CD14-positive monocyte (primary cell): ENCODE data around the gene CD2BP2. TPM values are rescaled to one million over a fixed set of nuclear protein-coding genes. Genes with fewer than 3 reads are reported as not detected.
A peak's percentile ranks its signal among the peaks of the same experiment; 100 is the strongest.

Experiments used
- DNase-seq, 3 donors: peaks; one replicate each; pipeline ENCODE4 v3.0.0-alpha.2; 2011 to 2022
- H2AFZ ChIP-seq: 2 replicates; pipeline ENCODE4 v1.6.0; 2012; ENCODE audit warnings: mild to moderate bottlenecking, low read depth, low read length, inconsistent platforms; ENCODE audit not compliant: insufficient read depth, poor library complexity, severe bottlenecking
- H3K27ac ChIP-seq, 2 donors: 1 replicate in 1 of 2; 2 replicates in 1 of 2; pipeline ENCODE4 v1.5.1; 2012 to 2013; ENCODE audit warnings: low read length in 2 of 2, control low read depth in 1 of 2, inconsistent platforms in 1 of 2, low read depth in 1 of 2, mild to moderate bottlenecking in 1 of 2
- H3K27me3 ChIP-seq, 2 donors: one replicate each; pipeline versions ENCODE4 v1.6.0 to v1.6.1; 2011 to 2013; ENCODE audit warnings: low read length in 2 of 2; ENCODE audit not compliant: control insufficient read depth in 2 of 2, insufficient read depth in 2 of 2
- H3K36me3 ChIP-seq, 2 donors: replicated peaks in 1 of 2; 1 replicate in 1 of 2; 2 replicates in 1 of 2; pipeline versions ENCODE4 v1.5.1 to v1.6.1; 2012 to 2013; ENCODE audit warnings: low read length in 2 of 2, control low read depth in 1 of 2, inconsistent platforms in 1 of 2, mild to moderate bottlenecking in 1 of 2; ENCODE audit not compliant: insufficient read depth in 2 of 2, control insufficient read depth in 1 of 2
- H3K4me1 ChIP-seq, 2 donors: 1 replicate in 1 of 2; 2 replicates in 1 of 2; pipeline versions ENCODE4 v1.5.1 to v1.6.1; 2012 to 2013; ENCODE audit warnings: low read length in 2 of 2, control low read depth in 1 of 2, inconsistent platforms in 1 of 2, mild to moderate bottlenecking in 1 of 2, moderate library complexity in 1 of 2; ENCODE audit not compliant: insufficient read depth in 2 of 2, control insufficient read depth in 1 of 2
- H3K4me2 ChIP-seq: replicated peaks from 2 replicates; pipeline ENCODE3; 2012; ENCODE audit warnings: low read length, moderate library complexity, mild to moderate bottlenecking; ENCODE audit not compliant: poor library complexity, severe bottlenecking; ENCODE audit errors: extremely low read depth
- H3K4me3 ChIP-seq, 3 experiments: fragments of 200-600 bp in 1 of 3; sonication (generic) in 1 of 3; replicated peaks in 1 of 3; 1 replicate in 2 of 3; 2 replicates in 1 of 3; pipeline ENCODE4 v1.5.1; 2011 to 2013; ENCODE audit warnings: low read length in 3 of 3, mild to moderate bottlenecking in 3 of 3, control low read depth in 2 of 3, low read depth in 2 of 3, inconsistent platforms in 1 of 3, moderate library complexity in 1 of 3
- H3K79me2 ChIP-seq: 2 replicates; pipeline ENCODE4 v1.6.0; 2012; ENCODE audit warnings: mild to moderate bottlenecking, control low read depth, inconsistent platforms, low read length, moderate library complexity; ENCODE audit not compliant: insufficient read depth
- H3K9ac ChIP-seq: 2 replicates; pipeline ENCODE4 v1.6.0; 2017; ENCODE audit warnings: low read length, mild to moderate bottlenecking; ENCODE audit not compliant: insufficient read depth, poor library complexity, severe bottlenecking
- H3K9me3 ChIP-seq, 2 donors: replicated peaks in 1 of 2; 1 replicate in 1 of 2; 2 replicates in 1 of 2; pipeline versions ENCODE4 v1.5.1 to v1.6.1; 2012 to 2013; ENCODE audit warnings: low read length in 2 of 2, control low read depth in 1 of 2; ENCODE audit not compliant: control insufficient read depth in 1 of 2, insufficient read depth in 1 of 2
- H4K20me1 ChIP-seq: 2 replicates; pipeline ENCODE4 v1.6.0; 2012; ENCODE audit warnings: mild to moderate bottlenecking, low read length, control low read depth, moderate library complexity; ENCODE audit not compliant: insufficient read depth
- H3K27ac Mint-ChIP-seq, 7 donors: one replicate each; pipeline ENCODE4 v1.8.0; 2020; ENCODE audit warnings: mild to moderate bottlenecking in 7 of 7, mixed read lengths in 7 of 7, moderate library complexity in 6 of 7, inconsistent platforms in 2 of 7
- H3K27me3 Mint-ChIP-seq, 3 donors: one replicate each; pipeline ENCODE4 v1.8.0; 2021 to 2022; ENCODE audit warnings: low read depth in 3 of 3, mild to moderate bottlenecking in 3 of 3, mixed read lengths in 3 of 3, moderate library complexity in 3 of 3, inconsistent platforms in 1 of 3
- H3K36me3 Mint-ChIP-seq, 2 donors: one replicate each; pipeline ENCODE4 v1.8.0; 2020; ENCODE audit warnings: mixed read lengths in 2 of 2, inconsistent platforms in 1 of 2, mild to moderate bottlenecking in 1 of 2
- H3K4me1 Mint-ChIP-seq: one replicate; pipeline ENCODE4 v1.8.0; 2020; ENCODE audit warnings: mild to moderate bottlenecking, mixed read lengths
- H3K4me3 Mint-ChIP-seq, 2 donors: one replicate each; pipeline ENCODE4 v1.8.0; 2020; ENCODE audit warnings: mild to moderate bottlenecking in 2 of 2, mixed read lengths in 2 of 2, moderate library complexity in 1 of 2
- H3K9me3 Mint-ChIP-seq, 7 donors: one replicate each; pipeline ENCODE4 v1.8.0; 2020 to 2022; ENCODE audit warnings: mixed read lengths in 7 of 7, mild to moderate bottlenecking in 6 of 7, moderate library complexity in 6 of 7, inconsistent platforms in 2 of 7
- WGBS: methylation state at CpG from one replicate; pipeline ENCODE4 v1.1.5; 2013; ENCODE audit warnings: missing lambda C conversion rate; ENCODE audit not compliant: insufficient coverage; 5-methylcytosine and 5-hydroxymethylcytosine counted together
- intact Hi-C, 2 donors: fragments of 100-400 bp; cut with micrococcal nuclease; formaldehyde crosslinking; loops; one replicate each; pipeline versions ENCODE4 v1.15.0 to v1.15.1; 2023
- polyA plus RNA-seq, 3 donors: library from polyadenylated mRNA; depleted of rRNA in 1 of 3; unstranded in 2 of 3; stranded (reverse) in 1 of 3; fragments of 300-500 nt in 2 of 3; fragments of >200 nt in 1 of 3; fragmentation: Illumina TruSeq in 2 of 3; gene quantifications; 1 replicate in 2 of 3; 2 replicates in 1 of 3; pipeline ENCODE4 v1.2.3, GENCODE V29; 2012 to 2021
- TF ChIP-seq, protein P1 (sequence below): fragments of 200-600 bp; IDR thresholded peaks from one replicate; pipeline ENCODE4 v1.8.0; 2022; ENCODE audit warnings: antibody characterized with exemption, mild to moderate bottlenecking

The CD2BP2 gene
- polyA plus RNA-seq, 3 donors: 23.9 to 31.8 (median 31.0) TPM

DNA sequence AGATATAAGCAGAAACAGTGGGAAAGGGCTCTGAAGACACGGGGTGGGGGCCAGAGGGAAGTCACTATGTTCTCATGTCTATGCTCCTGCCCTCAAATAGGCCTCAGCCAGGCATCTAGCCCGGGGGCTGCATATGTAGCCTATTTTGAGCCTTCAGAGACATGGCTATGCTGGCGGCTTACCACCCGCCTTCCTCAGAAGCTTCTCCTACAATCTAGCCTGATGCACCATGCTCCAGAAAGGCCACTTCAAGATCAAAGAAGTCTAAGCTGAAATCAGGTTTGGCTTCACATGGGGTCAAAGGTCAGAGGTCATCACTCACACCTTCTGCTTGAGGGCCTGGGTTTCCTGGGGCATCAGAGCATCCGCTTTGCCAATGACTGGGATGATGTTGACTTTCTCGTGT lies 25.7 kb upstream of the CD2BP2 start:
- Mint-ChIP-seq H3K9me3 (no peaks in the 10 kb centered on the region), H3K4me3 (no peak overlapping the region), H3K36me3 (no peaks in the 10 kb centered on the region), H3K27ac (peak overlapping the region in 2 of 7 donors; percentile 10 to 61), H3K27me3 (peaks cover 10 to 15% (median 13%) of the 10 kb centered on the region in 3 donors), H3K4me1 (peaks cover 29% of the 10 kb centered on the region)
- no peaks in the 10 kb centered on the region for H3K36me3 ChIP-seq
- H4K20me1 ChIP-seq: no peaks in the 10 kb centered on the region
- TF ChIP-seq, protein P1, sequence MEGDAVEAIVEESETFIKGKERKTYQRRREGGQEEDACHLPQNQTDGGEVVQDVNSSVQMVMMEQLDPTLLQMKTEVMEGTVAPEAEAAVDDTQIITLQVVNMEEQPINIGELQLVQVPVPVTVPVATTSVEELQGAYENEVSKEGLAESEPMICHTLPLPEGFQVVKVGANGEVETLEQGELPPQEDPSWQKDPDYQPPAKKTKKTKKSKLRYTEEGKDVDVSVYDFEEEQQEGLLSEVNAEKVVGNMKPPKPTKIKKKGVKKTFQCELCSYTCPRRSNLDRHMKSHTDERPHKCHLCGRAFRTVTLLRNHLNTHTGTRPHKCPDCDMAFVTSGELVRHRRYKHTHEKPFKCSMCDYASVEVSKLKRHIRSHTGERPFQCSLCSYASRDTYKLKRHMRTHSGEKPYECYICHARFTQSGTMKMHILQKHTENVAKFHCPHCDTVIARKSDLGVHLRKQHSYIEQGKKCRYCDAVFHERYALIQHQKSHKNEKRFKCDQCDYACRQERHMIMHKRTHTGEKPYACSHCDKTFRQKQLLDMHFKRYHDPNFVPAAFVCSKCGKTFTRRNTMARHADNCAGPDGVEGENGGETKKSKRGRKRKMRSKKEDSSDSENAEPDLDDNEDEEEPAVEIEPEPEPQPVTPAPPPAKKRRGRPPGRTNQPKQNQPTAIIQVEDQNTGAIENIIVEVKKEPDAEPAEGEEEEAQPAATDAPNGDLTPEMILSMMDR: no peak
- no peak overlapping the region for H2AFZ ChIP-seq
- no peak overlapping the region for H3K9ac ChIP-seq
- H3K4me2 ChIP-seq: no peak overlapping the region
- H3K79me2 ChIP-seq: peaks cover 7% of the 10 kb centered on the region
- peaks cover 30 to 42% of the 10 kb centered on the region in 2 donors for H3K4me1 ChIP-seq
- 94% methylated on average over 6 of the region's 6 CpGs for WGBS
- no peak for DNase-seq
- peaks cover 0 to 3% of the 10 kb centered on the region in 2 donors for H3K27me3 ChIP-seq
- intact Hi-C loops: loop anchor here in 1 of 2 donors (2.0 kb wide), 1 partner anchor 14 kb away; the partner anchor contains the start of gene ZNF48
- no peaks in the 10 kb centered on the region for H3K9me3 ChIP-seq
- no peak overlapping the region for H3K4me3 ChIP-seq
- no peak overlapping the region for H3K27ac ChIP-seq

DNA sequence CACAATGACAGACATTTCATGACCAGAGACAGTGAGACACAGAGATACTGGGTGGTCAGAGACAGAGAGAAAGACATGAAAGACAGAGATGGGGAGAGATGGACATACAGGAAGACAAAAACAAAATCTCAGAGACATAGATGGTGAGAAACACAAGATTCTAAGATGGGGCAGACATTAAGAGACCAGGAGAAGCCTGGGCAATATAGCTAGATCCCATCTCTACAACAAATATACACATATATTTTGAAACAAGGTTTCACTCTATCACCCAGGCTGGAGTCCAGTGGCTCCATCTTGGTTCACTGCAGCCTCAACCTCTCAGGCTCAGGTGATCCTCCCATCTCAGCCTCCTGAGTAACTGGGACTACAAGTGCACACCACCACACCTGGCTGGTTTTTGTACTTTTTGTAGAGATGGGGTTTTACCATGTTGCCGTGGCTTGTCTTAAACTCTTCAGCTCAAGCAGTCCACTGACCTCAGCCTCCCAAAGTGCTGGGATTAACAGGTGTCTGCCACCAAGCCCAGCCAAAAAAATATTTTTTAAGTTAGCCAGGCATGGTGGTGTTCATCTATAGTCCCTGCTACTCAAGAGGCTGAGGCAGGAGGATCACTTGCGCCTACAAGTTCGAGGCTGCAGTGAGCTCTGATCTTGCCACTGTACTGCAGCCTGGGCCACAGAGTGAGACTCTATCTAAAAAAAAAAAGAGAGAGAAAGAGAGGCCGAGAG lies 25.1 kb upstream of the CD2BP2 start:
- Mint-ChIP-seq H3K4me3 (no peak overlapping the region), H3K4me1 (peaks cover 29% of the 10 kb centered on the region), H3K36me3 (no peaks in the 10 kb centered on the region), H3K27me3 (peaks cover 10 to 12% (median 11%) of the 10 kb centered on the region in 3 donors), H3K9me3 (no peaks in the 10 kb centered on the region), H3K27ac (peak overlapping the region in 2 of 7 donors; percentile 10 to 61)
- Histone ChIP-seq H4K20me1 (no peaks in the 10 kb centered on the region), H3K27me3 (peaks cover 0 to 3% of the 10 kb centered on the region in 2 donors), H3K36me3 (no peaks in the 10 kb centered on the region), H3K4me2 (no peak overlapping the region), H2AFZ (no peak overlapping the region), H3K27ac (no peak overlapping the region), H3K9me3 (no peaks in the 10 kb centered on the region), H3K9ac (no peak overlapping the region), H3K4me3 (no peak overlapping the region), H3K4me1 (peaks cover 30 to 42% of the 10 kb centered on the region in 2 donors), H3K79me2 (peaks cover 7% of the 10 kb centered on the region)
- no peak for DNase-seq
- WGBS: 95% methylated on average over 3 of the region's 4 CpGs
- intact Hi-C loops: loop anchor here in 1 of 2 donors (2.0 kb wide), 1 partner anchor 15 kb away; the partner anchor contains the start of gene ZNF48
- TF ChIP-seq, protein P1: no peak
